Coronary artery (tissue), 2 donors: ENCODE results near the gene FLNA.

Experiments used
- DNase-seq: peaks from one replicate; pipeline ENCODE4 v3.0.0-alpha.2; 2017; ENCODE audit warnings: low spot score
- H3K27ac ChIP-seq, 2 donors: fragments of 200-600 bp; sonication (generic); one replicate each; pipeline ENCODE4 v1.5.1; 2016 to 2019
- H3K4me3 ChIP-seq: fragments of 200-600 bp; sonication (generic); 2 replicates; pipeline ENCODE4 v1.5.1; 2016; ENCODE audit warnings: mild to moderate bottlenecking, moderate library complexity
- TF ChIP-seq, protein P1 (sequence below): fragments of 200-600 bp; sonication (generic); IDR thresholded peaks from one replicate; pipeline ENCODE4 v1.5.1; 2019; ENCODE audit warnings: antibody characterized with exemption

FLNA gene

DNA sequence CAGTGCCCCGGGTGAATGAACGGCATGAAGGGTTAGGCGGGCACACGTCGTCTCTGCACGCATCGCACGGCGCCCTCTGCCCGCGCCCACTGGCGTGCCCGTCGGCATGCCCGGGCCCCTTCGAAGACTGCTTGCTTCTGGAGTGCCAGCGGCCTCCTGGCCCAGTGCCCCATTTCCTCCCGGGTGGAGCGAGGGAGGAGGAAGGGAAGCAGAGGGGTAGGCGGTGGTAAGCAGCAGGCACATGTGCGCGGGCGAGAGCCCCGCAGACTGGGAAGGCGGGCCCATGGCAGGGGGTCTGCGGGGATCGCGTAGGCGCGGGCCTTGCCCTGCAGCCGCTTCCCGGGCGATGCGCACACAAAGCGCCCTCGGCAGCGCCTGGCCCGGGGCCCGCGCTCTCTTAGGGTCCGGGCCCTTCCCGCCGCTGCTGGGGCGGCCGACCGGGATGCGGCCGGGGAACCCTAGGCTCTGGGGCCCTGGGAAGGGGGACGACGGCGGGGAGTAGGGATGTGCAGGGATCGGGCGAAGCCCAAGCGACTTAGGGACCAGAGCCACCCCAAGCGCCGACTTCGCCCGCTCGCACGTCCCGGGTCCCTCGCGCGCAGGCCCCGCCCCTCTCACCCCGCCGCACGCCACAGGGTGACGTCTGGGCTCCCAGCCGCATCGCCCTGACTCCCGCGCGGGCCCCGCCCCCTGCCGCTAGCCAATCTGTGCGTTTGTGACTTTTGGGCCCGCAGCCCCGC, 3.8 kb upstream of the FLNA start:
- Histone ChIP-seq H3K4me3 (peak overlapping the region; percentile 77), H3K27ac (peak overlapping the region; percentile 93 to 99)
- no peak for DNase-seq
- TF ChIP-seq, protein P1, sequence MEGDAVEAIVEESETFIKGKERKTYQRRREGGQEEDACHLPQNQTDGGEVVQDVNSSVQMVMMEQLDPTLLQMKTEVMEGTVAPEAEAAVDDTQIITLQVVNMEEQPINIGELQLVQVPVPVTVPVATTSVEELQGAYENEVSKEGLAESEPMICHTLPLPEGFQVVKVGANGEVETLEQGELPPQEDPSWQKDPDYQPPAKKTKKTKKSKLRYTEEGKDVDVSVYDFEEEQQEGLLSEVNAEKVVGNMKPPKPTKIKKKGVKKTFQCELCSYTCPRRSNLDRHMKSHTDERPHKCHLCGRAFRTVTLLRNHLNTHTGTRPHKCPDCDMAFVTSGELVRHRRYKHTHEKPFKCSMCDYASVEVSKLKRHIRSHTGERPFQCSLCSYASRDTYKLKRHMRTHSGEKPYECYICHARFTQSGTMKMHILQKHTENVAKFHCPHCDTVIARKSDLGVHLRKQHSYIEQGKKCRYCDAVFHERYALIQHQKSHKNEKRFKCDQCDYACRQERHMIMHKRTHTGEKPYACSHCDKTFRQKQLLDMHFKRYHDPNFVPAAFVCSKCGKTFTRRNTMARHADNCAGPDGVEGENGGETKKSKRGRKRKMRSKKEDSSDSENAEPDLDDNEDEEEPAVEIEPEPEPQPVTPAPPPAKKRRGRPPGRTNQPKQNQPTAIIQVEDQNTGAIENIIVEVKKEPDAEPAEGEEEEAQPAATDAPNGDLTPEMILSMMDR, result no peak

DNA sequence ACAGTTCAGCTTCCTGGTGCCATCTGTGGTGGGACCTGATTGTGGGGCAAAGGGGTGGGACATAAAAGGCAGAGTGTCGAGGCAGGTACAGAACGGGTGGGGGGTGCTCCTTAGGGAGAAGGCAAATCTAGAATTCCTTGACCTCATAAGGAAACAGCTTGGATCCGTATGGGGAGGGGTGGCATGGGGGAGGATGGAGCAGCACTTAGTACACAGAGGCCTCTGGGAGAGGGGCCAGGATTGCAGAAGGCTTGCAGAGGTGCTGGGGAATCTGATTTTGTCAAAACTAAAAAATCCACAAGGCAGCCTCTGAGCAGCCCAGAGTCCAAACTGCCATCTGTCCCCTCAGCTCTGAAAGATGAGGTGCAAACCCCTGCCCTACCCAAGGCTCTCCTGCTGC, 2.3 kb upstream of the FLNA start:
- TF ChIP-seq, protein P1, result no peak
- no peak overlapping the region for H3K4me3 ChIP-seq
- no peak for DNase-seq
- peak overlapping the region; percentile 93 to 99 for H3K27ac ChIP-seq

DNA sequence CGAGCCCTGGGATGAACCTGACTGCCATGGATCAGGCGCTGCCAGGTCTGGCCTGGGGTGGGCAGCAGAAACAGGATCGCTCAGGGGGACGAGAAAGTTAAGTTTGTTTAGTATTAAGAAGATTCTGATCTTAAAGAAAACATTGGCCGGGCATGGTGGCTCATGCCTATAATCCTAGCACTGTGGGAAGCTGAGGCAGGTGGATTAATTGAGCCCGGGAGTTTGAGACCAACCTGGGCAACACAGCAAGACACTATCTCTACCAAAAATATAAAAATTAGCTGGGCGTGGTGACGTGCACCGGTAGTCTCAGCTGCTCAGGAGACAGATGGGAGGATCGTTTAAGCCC, 696 bp upstream of the FLNA start:
- H3K4me3 ChIP-seq, result peak overlapping the region; percentile 93
- peak overlapping the region; percentile 93 to 99 for H3K27ac ChIP-seq
- DNase-seq, result no peak
- TF ChIP-seq, protein P1, result no peak

DNA sequence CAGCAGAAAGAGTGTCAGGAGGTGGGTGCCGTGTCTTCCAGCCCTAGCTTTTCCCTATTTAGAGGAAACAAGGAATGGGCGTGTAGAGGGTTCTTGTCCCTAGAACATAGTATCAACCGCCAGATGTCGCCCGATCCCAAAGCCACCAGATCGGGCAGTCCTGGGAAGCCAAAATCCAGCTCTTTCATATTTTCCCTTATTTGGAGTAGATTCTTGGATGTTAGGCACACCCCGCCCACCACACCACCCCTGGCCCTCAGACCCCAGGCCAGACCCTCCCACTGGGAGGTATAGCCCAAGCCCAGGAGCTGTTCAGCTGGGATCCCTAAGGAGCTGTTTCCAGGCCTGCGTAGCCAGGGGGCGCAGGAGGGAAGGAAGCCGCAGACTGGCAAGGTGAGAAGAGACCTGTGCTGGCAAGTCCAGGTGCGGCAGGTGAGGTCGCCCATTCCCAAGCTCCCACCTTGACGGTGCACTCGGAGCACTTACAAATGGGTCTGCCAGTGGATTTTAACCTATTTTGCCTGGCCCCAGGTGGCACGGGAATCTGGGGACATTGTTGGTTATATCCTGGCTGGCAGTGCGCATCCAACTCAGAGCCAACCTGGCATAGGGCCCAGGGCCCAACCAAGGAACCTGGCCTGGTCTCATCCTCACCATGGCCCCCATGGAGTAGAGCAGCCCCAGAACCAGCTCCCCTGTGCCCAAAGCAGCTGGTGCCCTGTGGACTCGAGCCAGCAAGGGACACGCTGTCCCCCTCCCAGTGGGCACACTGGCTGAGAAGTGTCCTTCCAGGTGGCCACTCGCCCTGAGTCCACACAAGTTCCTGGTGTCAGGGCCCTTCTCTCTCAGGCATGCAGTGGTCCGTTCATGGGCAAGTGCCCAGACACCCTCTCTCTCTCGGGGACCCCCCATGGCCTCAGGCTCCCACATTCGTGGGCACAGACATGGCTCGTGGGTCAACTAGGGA, 811 bp downstream of the FLNA start:
- TF ChIP-seq, protein P1, result peak; percentile 33
- peak overlapping the region; percentile 93 to 99 for H3K27ac ChIP-seq
- H3K4me3 ChIP-seq, result peak overlapping the region; percentile 93
- peak; percentile 87 for DNase-seq

DNA sequence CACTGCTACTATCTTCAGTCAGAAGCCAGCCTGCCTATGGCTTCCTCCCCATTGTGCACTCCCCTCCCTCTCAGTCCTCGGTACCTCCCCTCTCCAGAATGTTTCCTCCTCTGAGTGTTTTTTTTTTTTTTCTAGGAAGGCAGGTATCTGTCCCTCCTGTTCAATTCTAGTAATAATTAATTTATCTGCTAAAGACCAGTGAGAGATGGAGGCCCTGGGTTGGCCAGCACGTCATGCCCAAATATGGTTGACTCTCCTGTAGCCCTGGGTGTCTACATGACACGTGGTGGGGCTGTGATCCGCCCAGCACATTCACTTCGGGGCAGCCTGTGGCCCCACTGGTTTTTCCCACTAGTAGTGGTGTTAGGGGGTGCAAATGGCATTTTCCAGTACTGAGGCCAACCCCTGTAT, 1.8 kb downstream of the FLNA start:
- peak overlapping the region; percentile 93 for H3K4me3 ChIP-seq
- H3K27ac ChIP-seq, result peak overlapping the region; percentile 93 to 99
- no peak for DNase-seq
- TF ChIP-seq, protein P1, result no peak

DNA sequence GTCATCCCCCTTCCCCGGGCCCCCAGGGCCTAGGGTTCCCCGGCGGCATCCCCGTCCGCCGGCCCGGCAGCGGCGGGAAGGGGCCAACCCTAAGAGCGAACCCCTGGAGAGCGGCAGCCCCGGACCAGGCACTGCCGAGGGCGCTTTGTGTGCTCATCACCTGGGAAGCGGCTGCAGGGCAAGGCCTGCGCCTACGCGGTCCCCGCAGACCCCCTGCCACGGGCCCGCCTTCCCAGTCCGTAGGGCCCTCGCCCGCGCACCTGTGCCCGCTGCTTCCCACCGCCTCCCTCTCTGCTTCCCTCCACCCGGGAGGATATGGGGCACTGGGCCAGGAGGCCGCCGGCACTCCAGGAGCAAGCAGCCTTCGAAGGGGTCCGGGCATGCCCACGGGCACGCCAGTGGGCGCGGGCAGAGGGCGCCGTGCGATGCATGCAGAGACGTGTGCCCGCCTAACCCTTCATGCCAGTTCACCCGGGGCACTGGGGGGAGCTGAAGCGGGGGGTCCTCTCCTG, 2.6 kb downstream of the FLNA start:
- Histone ChIP-seq H3K4me3 (peak overlapping the region; percentile 93), H3K27ac (peak overlapping the region; percentile 93 to 99)
- TF ChIP-seq, protein P1, result no peak
- DNase-seq, result no peak
